GM12878 (cell line): ENCODE data around the gene ZNF385A. TPM values are rescaled to one million over a fixed set of nuclear protein-coding genes. Genes with fewer than 3 reads are reported as not detected.
A peak's percentile ranks its signal among the peaks of the same experiment; 100 is the strongest.

Experiments
- ATAC-seq: fragments of 200-7000 bp; cut with Tn5 transposase; 3 replicates; pipeline ENCODE4 v1.9.1; 2020; ENCODE audit warnings: mild to moderate bottlenecking, moderate library complexity
- BruUV-seq: library from RNA; stranded (reverse); fragments of 400-500 nt; replicated peaks from 2 replicates; lab custom pipeline; 2021; lab: Mats Ljungman, UMichigan
- CTCF ChIA-PET: fragments of 300-600 bp; sonication (Branson Sonifier 250); formaldehyde crosslinking; extraction: SDS; loops from one replicate; lab custom pipeline; 2021; ENCODE audit warnings: inconsistent platforms; lab: Yijun Ruan, JAX
- POLR2A ChIA-PET: fragments of 350-600 bp; formaldehyde crosslinking; extraction: SDS; loops from one replicate; lab custom pipeline; 2021; ENCODE audit warnings: inconsistent platforms; lab: Charles Lee
- RAD21 ChIA-PET: fragments of 300-600 bp; sonication (Branson Sonifier 250); formaldehyde crosslinking; loops from one replicate; lab custom pipeline; 2023; ENCODE audit warnings: antibody characterized with exemption; ENCODE audit not compliant: unreplicated experiment; lab: Charles Lee
- SMC1A ChIA-PET: fragments of 300-600 bp; sonication (Branson Sonifier 250); formaldehyde crosslinking; loops from one replicate; lab custom pipeline; 2023; ENCODE audit not compliant: unreplicated experiment, uncharacterized antibody; lab: Charles Lee
- DNase-seq: peaks from one replicate; pipeline ENCODE4 v3.0.0-alpha.2; 2011; ENCODE audit warnings: low read depth, low spot score
- FAIRE-seq: peaks from 3 replicates; lab custom pipeline; 2011; peaks lifted over from hg19 to GRCh38; lab: Jason Lieb, UNC
- H2AFZ ChIP-seq: 2 replicates; pipeline ENCODE4 v1.6.0; 2011; ENCODE audit warnings: low read depth, low read length, control low read depth; ENCODE audit not compliant: control insufficient read depth
- H3K27ac ChIP-seq: 2 replicates; pipeline ENCODE4 v1.5.1; 2011; ENCODE audit warnings: control low read depth; ENCODE audit not compliant: control insufficient read depth, insufficient read depth
- H3K27me3 ChIP-seq, 2 experiments: replicated peaks in 1 of 2; 2 replicates each; pipeline versions ENCODE4 v1.6.0 to v1.6.1; 2011; ENCODE audit warnings: low read length in 1 of 2; ENCODE audit not compliant: control insufficient read depth in 2 of 2, insufficient read depth in 2 of 2
- H3K36me3 ChIP-seq, 2 experiments: 2 replicates each; pipeline ENCODE4 v1.5.1; 2011; ENCODE audit warnings: low read length in 1 of 2; ENCODE audit not compliant: control insufficient read depth in 2 of 2, insufficient read depth in 2 of 2
- H3K4me1 ChIP-seq: 2 replicates; pipeline ENCODE4 v1.6.1; 2011; ENCODE audit warnings: mild to moderate bottlenecking, low read length, moderate library complexity, mixed read lengths; ENCODE audit not compliant: control insufficient read depth, insufficient read depth
- H3K4me2 ChIP-seq: 2 replicates; pipeline ENCODE4 v1.6.0; 2011; ENCODE audit warnings: control low read depth; ENCODE audit not compliant: control insufficient read depth, insufficient read depth
- H3K4me3 ChIP-seq: fragments of 200-600 bp; sonication (generic); 2 replicates; pipeline ENCODE4 v1.5.1; 2016
- H3K79me2 ChIP-seq: 2 replicates; pipeline ENCODE4 v1.6.0; 2011; ENCODE audit warnings: low read length; ENCODE audit not compliant: control insufficient read depth, insufficient read depth
- H3K9ac ChIP-seq: 2 replicates; pipeline ENCODE4 v1.8.0; 2011; ENCODE audit warnings: low read length, control low read depth, mixed read lengths; ENCODE audit not compliant: control insufficient read depth, insufficient read depth
- H3K9me3 ChIP-seq: replicated peaks from 3 replicates; pipeline ENCODE4 v1.5.1; 2011; ENCODE audit warnings: mild to moderate bottlenecking, low read length; ENCODE audit not compliant: control insufficient read depth, insufficient read depth
- H4K20me1 ChIP-seq: 2 replicates; pipeline ENCODE4 v1.6.0; 2011; ENCODE audit not compliant: control insufficient read depth, insufficient read depth
- ASH2L ChIP-seq: fragments of 300-600, 200-600 bp; sonication (generic); IDR thresholded peaks from 2 replicates; pipeline ENCODE4 v1.6.1; 2017; ENCODE audit warnings: low read depth, mild to moderate bottlenecking, borderline replicate concordance
- EZH2 ChIP-seq: IDR thresholded peaks from 2 replicates; pipeline ENCODE4 v1.6.1; 2012; ENCODE audit warnings: low read depth, mild to moderate bottlenecking, control low read depth, inconsistent platforms, low read length, borderline replicate concordance; ENCODE audit not compliant: control insufficient read depth
- FOS ChIP-seq: IDR thresholded peaks from 3 replicates; pipeline ENCODE4 v1.6.1; 2011; ENCODE audit warnings: borderline replicate concordance; ENCODE audit not compliant: insufficient read length; ENCODE audit errors: extremely low read depth
- MTA2 ChIP-seq: fragments of 450-650 bp; IDR thresholded peaks from 2 replicates; pipeline ENCODE4 v1.6.1; 2016; ENCODE audit warnings: low read depth, mild to moderate bottlenecking, moderate library complexity
- NR2C2 ChIP-seq: IDR thresholded peaks from 2 replicates; pipeline ENCODE4 v1.6.1; 2011; ENCODE audit warnings: borderline replicate concordance, low read depth; ENCODE audit not compliant: control insufficient read depth, insufficient read length
- PAX8 ChIP-seq: fragments of 450-650 bp; IDR thresholded peaks from 2 replicates; pipeline ENCODE4 v1.6.1; 2017; ENCODE audit warnings: mild to moderate bottlenecking, moderate library complexity
- POU2F2 ChIP-seq: IDR thresholded peaks from 3 replicates; pipeline ENCODE4 v1.6.1; 2011; ENCODE audit warnings: low read depth, mild to moderate bottlenecking, low read length, borderline replicate concordance
- RFX5 ChIP-seq: IDR thresholded peaks from 2 replicates; pipeline ENCODE4 v1.6.1; 2011; ENCODE audit warnings: low read depth, low read length, improper control_type of control experiment
- SMARCA5 ChIP-seq: fragments of 450-650 bp; IDR thresholded peaks from 2 replicates; pipeline ENCODE4 v1.6.1; 2017; ENCODE audit warnings: mild to moderate bottlenecking
- WGBS: methylation state at CpG from one replicate; pipeline ENCODE4 v1.1.6; 2016; ENCODE audit warnings: low lambda C conversion rate; ENCODE audit not compliant: insufficient replicate concordance, insufficient coverage; ENCODE audit errors: missing lambda C conversion rate; 5-methylcytosine and 5-hydroxymethylcytosine counted together
- in situ Hi-C: fragments of 300-500 bp; cut with MboI; formaldehyde crosslinking; loops from 9 replicates; pipeline ENCODE4 v1.14.3; 2018; ENCODE audit warnings: mixed read lengths
- intact Hi-C: fragments of 100-400 bp; cut with micrococcal nuclease; formaldehyde crosslinking; loops from one replicate; pipeline ENCODE4 v1.14.2; 2022; ENCODE audit not compliant: unreplicated experiment
- polyA plus RNA-seq, 11 experiments: library from polyadenylated mRNA; depleted of rRNA in 4 of 11; unstranded in 6 of 11; stranded (reverse) in 5 of 11; fragments of >200 nt; fragmentation: Nextera tagmentation in 4 of 11; fragmentation: Illumina TruSeq in 1 of 11; extraction: Ambion mirVana in 4 of 11; extraction: Trizol in 1 of 11; gene quantifications; 1 replicate in 1 of 11; 2 replicates in 10 of 11; pipeline versions ENCODE4 v1.2.1 to v1.2.3, GENCODE V29; 2011 to 2016; ENCODE audit warnings: inconsistent platforms in 2 of 11, missing spikeins in 2 of 11, low read depth in 1 of 11
- total RNA-seq, 4 experiments: library from RNA; depleted of rRNA in 3 of 4; stranded (reverse); fragments of >200 nt in 3 of 4; fragmentation: Illumina TruSeq in 1 of 4; extraction: Trizol in 1 of 4; gene quantifications; 2 replicates each; pipeline versions ENCODE4 v1.2.1 to v1.2.3, GENCODE V29; 2013 to 2021
- TF ChIP-seq, protein P1 (sequence below): IDR thresholded peaks from 2 replicates; pipeline ENCODE4 v1.6.1; 2012; ENCODE audit warnings: low read length, inconsistent platforms

Gene ZNF385A
- total and polyA plus RNA-seq, 10 of the 15 experiments (the other 5 are each of a cell fraction or from before 2014, with no cell fraction given): 0.26 to 26.1 (median 4.9) TPM

DNA sequence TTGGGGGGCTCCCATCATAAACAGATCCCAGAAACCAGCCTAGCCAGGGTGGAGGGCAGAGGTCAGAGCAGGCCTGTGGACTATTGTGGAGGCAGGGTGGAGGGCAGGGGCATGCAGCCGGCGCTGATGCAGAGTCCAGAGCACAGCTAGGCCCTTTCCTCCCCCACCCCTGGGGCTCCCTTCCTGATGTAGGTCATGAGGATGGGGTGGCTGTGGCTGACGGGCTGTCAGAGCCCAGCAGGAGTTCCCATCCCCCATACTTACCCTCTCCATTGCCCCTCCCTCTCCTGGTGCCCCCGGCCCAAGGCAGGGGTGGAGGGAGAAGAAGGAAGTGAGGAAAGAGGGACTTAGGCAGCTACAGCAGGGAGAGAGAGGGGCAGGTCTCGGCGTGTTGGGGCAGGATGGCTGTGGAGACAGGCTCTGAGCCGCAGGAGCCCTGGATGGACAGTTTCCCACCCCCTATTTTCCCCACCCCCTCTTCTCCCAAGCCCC, 5.7 kb upstream of the ZNF385A start:
- H3K9ac ChIP-seq: no peak overlapping the region; the same call in 1 of the 2 replicates
- intact Hi-C loops: no loop called here

More for the DNA sequence above, 5.7 kb upstream of the ZNF385A start:
- no TSS peak for BruUV-seq
- Histone ChIP-seq H3K4me2 (peak overlapping the region; percentile 8; the same call in 1 of the 2 replicates), H3K36me3 (no peaks in the 10 kb centered on the region), H3K27ac (no peak overlapping the region), H3K79me2 (no peaks in the 10 kb centered on the region), H3K27me3 (no peaks in the 10 kb centered on the region), H2AFZ (no peak overlapping the region), H3K9me3 (no peaks in the 10 kb centered on the region), H3K4me3 (peak overlapping the region; percentile 82; the same call in 1 of the 2 replicates), H4K20me1 (no peaks in the 10 kb centered on the region), H3K4me1 (peaks cover 4% of the 10 kb centered on the region)
- ChIA-PET SMC1A (no interaction called here), RAD21 (no interaction called here), CTCF (interaction anchor here (0.7 to 4.1 kb wide), 3 partner anchors 9 to 22 kb away, joined by 3 to 58 read pairs (median 8); no protein-coding TSS in a partner anchor), POLR2A (no interaction called here)
- no peak for DNase-seq
- in situ Hi-C loops: no loop called here
- 66% methylated on average over 6 of the region's 7 CpGs for WGBS
- no peak for FAIRE-seq
- ATAC-seq: no peak
- no peak for TF ChIP-seq EZH2
- no peak for TF ChIP-seq FOS
- no peak for TF ChIP-seq PAX8
- no peak for TF ChIP-seq MTA2
- no peak for TF ChIP-seq ASH2L
- TF ChIP-seq RFX5: no peak
- TF ChIP-seq POU2F2: no peak
- no peak for TF ChIP-seq SMARCA5
- no peak for TF ChIP-seq NR2C2
- TF ChIP-seq, protein P1, sequence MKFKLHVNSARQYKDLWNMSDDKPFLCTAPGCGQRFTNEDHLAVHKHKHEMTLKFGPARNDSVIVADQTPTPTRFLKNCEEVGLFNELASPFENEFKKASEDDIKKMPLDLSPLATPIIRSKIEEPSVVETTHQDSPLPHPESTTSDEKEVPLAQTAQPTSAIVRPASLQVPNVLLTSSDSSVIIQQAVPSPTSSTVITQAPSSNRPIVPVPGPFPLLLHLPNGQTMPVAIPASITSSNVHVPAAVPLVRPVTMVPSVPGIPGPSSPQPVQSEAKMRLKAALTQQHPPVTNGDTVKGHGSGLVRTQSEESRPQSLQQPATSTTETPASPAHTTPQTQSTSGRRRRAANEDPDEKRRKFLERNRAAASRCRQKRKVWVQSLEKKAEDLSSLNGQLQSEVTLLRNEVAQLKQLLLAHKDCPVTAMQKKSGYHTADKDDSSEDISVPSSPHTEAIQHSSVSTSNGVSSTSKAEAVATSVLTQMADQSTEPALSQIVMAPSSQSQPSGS: no peak
